Keratinocyte (primary cell): ENCODE results near the gene OR2S2. TPM values are rescaled to one million over a fixed set of nuclear protein-coding genes. Genes with fewer than 3 reads are reported as not detected.

Source experiments
- DNase-seq: peaks from one replicate; pipeline ENCODE4 v3.0.0-alpha.2; 2011; ENCODE audit warnings: low read depth, missing footprints, low spot score
- FAIRE-seq: peaks from 2 replicates; lab custom pipeline; 2011; peaks lifted over from hg19 to GRCh38; lab: Jason Lieb, UNC
- H2AFZ ChIP-seq: 2 replicates; pipeline ENCODE4 v1.6.0; 2012; ENCODE audit warnings: low read length, control low read depth, inconsistent platforms; ENCODE audit not compliant: control insufficient read depth
- H3K27ac ChIP-seq: 2 replicates; pipeline ENCODE4 v1.5.1; 2011; ENCODE audit warnings: low read length; ENCODE audit not compliant: control insufficient read depth, insufficient read depth
- H3K27me3 ChIP-seq: 3 replicates; pipeline ENCODE4 v1.6.0; 2011; ENCODE audit warnings: low read length; ENCODE audit not compliant: control insufficient read depth, insufficient read depth; ENCODE audit errors: extremely low read depth
- H3K36me3 ChIP-seq, 2 experiments: 2 replicates in 1 of 2; 3 replicates in 1 of 2; pipeline ENCODE4 v1.5.1; 2011; ENCODE audit warnings: low read length in 2 of 2, mild to moderate bottlenecking in 1 of 2; ENCODE audit not compliant: control insufficient read depth in 2 of 2, insufficient read depth in 2 of 2; ENCODE audit errors: extremely low read depth in 1 of 2
- H3K4me1 ChIP-seq: 3 replicates; pipeline ENCODE4 v1.5.1; 2011; ENCODE audit warnings: low read length; ENCODE audit not compliant: control insufficient read depth, insufficient read depth; ENCODE audit errors: extremely low read depth
- H3K4me2 ChIP-seq: 3 replicates; pipeline ENCODE4 v1.6.0; 2011; ENCODE audit warnings: low read depth, low read length; ENCODE audit not compliant: control insufficient read depth, insufficient read depth; ENCODE audit errors: extremely low read depth
- H3K4me3 ChIP-seq, 3 experiments: fragments of 200-600 bp in 1 of 3; sonication (generic) in 1 of 3; 2 replicates in 2 of 3; 3 replicates in 1 of 3; pipeline ENCODE4 v1.5.1; 2011 to 2016; ENCODE audit warnings: low read length in 3 of 3, mild to moderate bottlenecking in 3 of 3, control low read depth in 2 of 3, inconsistent platforms in 1 of 3, low read depth in 1 of 3, mixed read lengths in 1 of 3, mixed run types in 1 of 3, moderate library complexity in 1 of 3; ENCODE audit not compliant: control insufficient read depth in 2 of 3, insufficient read depth in 2 of 3; ENCODE audit errors: extremely low read depth in 1 of 3
- H3K79me2 ChIP-seq: 2 replicates; pipeline ENCODE4 v1.6.0; 2012; ENCODE audit warnings: low read length; ENCODE audit not compliant: control insufficient read depth, insufficient read depth
- H3K9ac ChIP-seq: 3 replicates; pipeline ENCODE4 v1.6.0; 2011; ENCODE audit warnings: low read length; ENCODE audit not compliant: control insufficient read depth, insufficient read depth; ENCODE audit errors: extremely low read depth
- H3K9me1 ChIP-seq: 3 replicates; pipeline ENCODE4 v1.6.0; 2011; ENCODE audit warnings: low read length; ENCODE audit not compliant: control insufficient read depth, insufficient read depth; ENCODE audit errors: extremely low read depth
- H3K9me3 ChIP-seq: 2 replicates; pipeline ENCODE4 v1.5.1; 2012; ENCODE audit warnings: low read depth, low read length; ENCODE audit not compliant: control insufficient read depth
- H4K20me1 ChIP-seq: 3 replicates; pipeline ENCODE4 v1.6.0; 2011; ENCODE audit warnings: low read length; ENCODE audit not compliant: control insufficient read depth, insufficient read depth; ENCODE audit errors: extremely low read depth
- CTCF ChIP-seq, 3 experiments: IDR thresholded peaks in 1 of 3; conservative IDR thresholded peaks in 1 of 3; optimal IDR thresholded peaks in 1 of 3; 2 replicates in 2 of 3; 3 replicates in 1 of 3; pipeline versions ENCODE3 to v1.5.1; 2011; ENCODE audit warnings: low read length in 3 of 3, mild to moderate bottlenecking in 3 of 3, moderate library complexity in 2 of 3, control low read depth in 1 of 3, inconsistent platforms in 1 of 3; ENCODE audit not compliant: insufficient read depth in 2 of 3; ENCODE audit errors: extremely low read depth in 1 of 3
- EZH2 ChIP-seq: IDR thresholded peaks from one replicate; pipeline ENCODE4 v1.6.1; 2012; ENCODE audit warnings: inconsistent platforms, mild to moderate bottlenecking, low read length, moderate library complexity
- dilution Hi-C: fragments of 300-500 bp; cut with MboI; formaldehyde crosslinking; loops from one replicate; pipeline ENCODE4 v1.7.0; 2020; ENCODE audit warnings: low sequenced_read_pairs; ENCODE audit not compliant: extremely low pct_ligation_motif_present
- polyA plus RNA-seq, 5 experiments: library from polyadenylated mRNA; depleted of rRNA in 3 of 5; stranded (reverse) in 3 of 5; stranded (forward) in 1 of 5; unstranded in 1 of 5; fragments of >200 nt; gene quantifications; 1 replicate in 1 of 5; 2 replicates in 3 of 5; 3 replicates in 1 of 5; pipeline versions ENCODE4 v1.2.1 to v1.2.3, GENCODE V29; 2011 to 2012; ENCODE audit warnings: missing spikeins in 2 of 5, low read depth in 1 of 5, low replicate concordance in 1 of 5

OR2S2 gene
- polyA plus RNA-seq, 1 donor (not counting 4 experiments of a cell fraction or from before 2014, with no cell fraction given): not detected

DNA sequence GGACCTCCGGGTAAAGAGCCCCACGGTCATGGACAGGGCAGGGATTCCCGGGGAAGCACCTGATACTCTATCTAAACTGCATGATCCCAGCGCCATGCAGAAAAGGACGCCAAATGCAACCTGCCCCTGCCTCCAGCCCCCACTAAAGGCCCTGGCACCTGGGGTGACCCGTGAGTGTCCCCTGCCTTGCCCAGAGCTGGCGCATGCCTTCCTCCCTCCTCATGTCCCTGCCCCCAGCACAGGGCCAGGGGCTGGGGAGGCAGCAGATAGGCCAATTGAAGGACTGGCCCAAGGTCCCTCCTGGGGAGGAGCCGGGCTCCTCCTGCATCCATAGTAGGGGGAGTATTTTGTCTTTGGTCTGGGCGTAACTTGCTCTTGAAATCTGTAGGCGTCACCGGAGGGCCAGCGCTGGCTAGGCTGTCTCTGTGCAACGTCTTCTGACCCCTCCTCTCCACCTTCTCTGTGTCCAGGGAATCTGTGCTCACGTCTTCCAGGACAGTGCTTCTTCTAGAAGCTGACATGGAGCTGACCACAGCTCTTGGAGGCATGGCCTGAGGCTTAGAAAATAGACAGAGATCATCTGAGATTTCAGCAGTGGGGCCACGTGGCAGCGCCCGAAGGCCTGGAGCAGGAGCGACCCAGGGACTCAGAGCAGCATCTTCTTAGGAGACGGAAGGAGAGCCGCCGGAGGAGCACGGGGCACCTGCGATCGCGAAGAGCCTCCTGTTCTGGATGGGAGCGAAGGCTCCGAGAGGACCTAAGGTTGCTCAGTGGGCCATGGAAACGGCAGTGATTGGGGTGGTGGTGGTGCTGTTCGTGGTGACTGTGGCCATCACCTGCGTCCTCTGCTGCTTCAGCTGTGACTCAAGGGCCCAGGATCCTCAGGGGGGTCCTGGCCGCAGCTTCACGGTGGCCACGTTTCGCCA is 48.0 kb downstream of the OR2S2 start:
- Histone ChIP-seq H3K4me3 (no peak overlapping the region), H4K20me1 (no peaks in the 10 kb centered on the region), H3K36me3 (no peaks in the 10 kb centered on the region), H3K4me2 (no peak overlapping the region), H3K4me1 (peaks cover 40% of the 10 kb centered on the region), H3K9me3 (no peaks in the 10 kb centered on the region), H3K9me1 (no peaks in the 10 kb centered on the region), H3K79me2 (no peaks in the 10 kb centered on the region), H3K27me3 (no peaks in the 10 kb centered on the region), H2AFZ (no peak overlapping the region), H3K27ac (no peak overlapping the region), H3K9ac (no peak overlapping the region)
- DNase-seq (no peak), FAIRE-seq (no peak)
- TF ChIP-seq EZH2 (no peak), CTCF (optimal IDR thresholded peaks at IDR 0.05 in 1 of 3, IDR thresholded peaks at IDR 0.05 in 1 of 3, conservative IDR thresholded peaks at IDR 0.05 in 1 of 3; ENCODE audit: extremely low read depth in 1 of 3, insufficient read depth in 2 of 3, low read length in 3 of 3) (no peak)
- dilution Hi-C loops: no loop called here

DNA sequence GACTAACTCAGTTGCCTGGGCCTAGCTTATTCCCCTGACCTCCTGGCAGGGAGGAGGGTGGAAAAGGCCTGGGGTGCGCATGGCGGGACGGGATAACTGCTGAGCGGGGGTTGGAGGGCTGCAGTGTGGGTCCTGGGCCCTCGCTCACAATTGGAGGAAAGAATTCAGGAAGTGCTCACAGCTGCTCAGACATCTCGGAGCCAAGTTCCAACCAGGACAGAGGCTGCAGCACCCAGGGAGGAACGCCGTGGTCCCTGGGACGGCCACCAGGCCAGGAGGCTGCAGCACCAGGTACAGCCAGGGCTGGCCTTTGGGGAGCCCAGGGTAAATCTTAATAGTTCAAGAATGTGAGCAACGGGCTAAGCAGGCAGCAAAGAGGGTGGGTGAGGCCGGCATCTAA is 48.7 kb downstream of the OR2S2 start, which contains the start of gene SPAAR:
Gene SPAAR (plus strand): TSS at position 217 of the 400 bp plus-strand sequence. CDS start 974 bp downstream, outside the sequence.
- Histone ChIP-seq H3K27me3 (no peaks in the 10 kb centered on the region), H3K9ac (no peak within 1 kb of the TSS), H4K20me1 (no peaks in the 10 kb centered on the region), H3K27ac (no peak within 1 kb of the TSS), H2AFZ (peak within 1 kb of the TSS; percentile 14), H3K4me3 (no peak within 1 kb of the TSS), H3K9me1 (no peaks in the 10 kb centered on the region), H3K9me3 (no peaks in the 10 kb centered on the region), H3K36me3 (no peaks in the 10 kb centered on the region), H3K4me2 (peak within 1 kb of the TSS; percentile 54), H3K4me1 (peaks cover 38% of the 10 kb centered on the region), H3K79me2 (no peaks in the 10 kb centered on the region)
- DNase-seq (no peak), FAIRE-seq (no peak)
- TF ChIP-seq EZH2 (no peak), CTCF (optimal IDR thresholded peaks at IDR 0.05 in 1 of 3, IDR thresholded peaks at IDR 0.05 in 1 of 3, conservative IDR thresholded peaks at IDR 0.05 in 1 of 3; ENCODE audit: extremely low read depth in 1 of 3, insufficient read depth in 2 of 3, low read length in 3 of 3) (no peak)
- dilution Hi-C loops: no loop called here
